GM21367 (cell line): ENCODE results near the gene NELFB.
"Not testable (repeated sequence)": the region's sequence is repeated elsewhere in the genome, so short reads cannot be mapped to it uniquely, and the experiment has no call there.

Experiments
- ATAC-seq: cut with Tn5 transposase; IDR thresholded peaks from one replicate; pipeline ENCODE4 v1.9.1; 2021; ENCODE audit not compliant: unreplicated experiment

The NELFB gene

DNA sequence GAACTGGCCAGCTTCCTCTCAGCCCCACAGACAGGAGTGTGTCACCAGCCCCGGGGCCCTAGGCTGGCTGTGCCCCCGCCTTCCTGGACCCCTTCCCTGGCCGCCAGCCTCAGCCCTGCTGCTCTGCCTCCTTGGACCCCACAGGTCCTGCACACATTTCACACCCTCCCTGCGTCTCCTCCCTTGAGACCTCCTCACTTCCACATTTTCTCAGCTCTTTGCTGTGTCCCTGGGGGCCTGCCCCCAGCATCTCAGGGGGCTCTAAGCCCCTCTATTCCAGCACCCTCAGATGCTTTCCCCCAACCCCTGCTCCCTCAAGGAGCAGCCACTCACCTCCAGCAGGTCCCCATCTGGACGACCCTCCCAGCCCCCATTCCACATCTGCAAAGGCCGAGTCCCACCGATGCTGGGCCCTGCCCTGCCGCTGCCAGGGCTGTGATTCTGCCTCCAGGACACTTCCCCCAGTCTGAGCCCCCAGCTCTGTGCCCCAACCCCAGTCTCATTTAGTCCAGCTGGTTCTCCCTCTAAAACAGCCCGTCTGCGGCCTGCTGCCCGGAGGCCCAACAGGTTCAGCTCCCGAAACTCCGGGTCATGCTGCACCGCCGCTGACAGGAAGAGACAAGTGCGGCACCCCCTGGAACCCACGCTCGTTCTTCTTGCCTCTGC lies 20.2 kb upstream of the NELFB start:
- ATAC-seq: no peak

DNA sequence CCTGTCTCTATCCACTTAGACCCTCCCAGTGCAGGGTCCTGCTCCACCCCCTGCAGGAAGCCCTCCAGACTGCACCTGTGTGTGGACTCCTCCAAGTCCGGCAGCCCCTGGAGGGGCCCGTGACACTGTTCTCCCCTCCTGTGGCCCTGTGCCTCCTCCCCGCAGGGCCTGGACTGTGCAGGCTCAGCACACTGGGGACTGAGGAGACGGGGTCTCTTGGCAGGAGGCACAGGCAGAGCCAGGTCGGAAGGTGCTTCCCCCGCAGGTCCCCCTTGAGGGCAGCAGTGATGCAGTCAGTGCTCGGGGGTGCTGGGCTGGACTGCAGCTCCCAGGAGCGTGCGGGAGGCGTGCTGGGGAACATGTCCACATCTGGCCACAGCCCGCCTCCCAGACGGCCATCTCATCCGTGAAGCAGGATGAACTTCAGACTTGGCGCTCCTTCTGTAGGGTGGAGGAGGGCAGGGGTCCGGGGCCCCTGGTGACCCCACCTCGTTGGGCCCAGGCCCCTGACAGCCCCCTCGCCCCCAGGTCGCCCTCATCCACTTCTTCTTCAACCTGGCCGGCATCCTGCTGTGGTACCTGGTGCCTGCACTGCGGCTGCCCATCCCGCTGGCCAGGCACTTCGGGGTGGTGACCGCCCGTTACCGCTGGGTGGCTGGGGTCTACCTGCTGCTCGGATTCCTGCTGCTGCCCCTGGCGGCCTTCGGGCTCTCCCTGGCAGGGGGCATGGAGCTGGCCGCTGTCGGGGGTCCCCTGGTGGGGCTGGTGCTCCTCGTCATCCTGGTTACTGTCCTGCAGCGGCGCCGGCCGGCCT lies 19.5 kb upstream of the NELFB start:
- no peak for ATAC-seq

DNA sequence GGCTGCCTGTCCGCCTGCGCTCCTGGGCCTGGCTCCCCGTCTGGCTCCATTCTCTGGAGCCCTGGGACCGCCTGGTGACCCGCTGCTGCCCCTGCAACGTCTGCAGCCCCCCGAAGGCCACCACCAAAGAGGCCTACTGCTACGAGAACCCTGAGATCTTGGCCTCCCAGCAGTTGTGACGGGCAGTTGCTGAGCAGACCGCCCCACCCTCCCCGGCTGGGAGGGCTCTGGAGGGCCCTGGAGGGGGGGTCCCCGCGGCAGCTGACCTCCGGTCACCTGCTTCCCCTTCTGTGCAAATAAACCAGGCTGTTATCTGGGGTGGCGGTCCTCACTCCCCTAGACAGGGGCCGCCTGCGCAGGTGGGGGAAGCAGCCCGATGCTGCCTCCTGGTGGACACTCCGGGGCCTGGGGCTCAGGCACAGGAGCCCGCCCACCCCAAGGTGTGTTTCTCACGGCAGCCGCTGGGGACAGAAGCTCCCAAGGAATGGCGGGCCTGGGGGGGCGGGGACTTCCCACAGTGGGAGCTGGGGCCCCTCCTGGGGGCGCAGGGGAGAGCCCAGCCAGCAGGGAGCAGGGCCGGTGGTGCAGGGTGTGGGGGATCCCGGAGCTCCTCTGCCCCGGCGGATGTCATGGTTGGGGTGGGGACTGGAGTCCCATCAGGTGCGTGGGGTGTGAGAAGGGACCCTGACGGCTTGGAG lies 18.7 kb upstream of the NELFB start:
- ATAC-seq: no peak

DNA sequence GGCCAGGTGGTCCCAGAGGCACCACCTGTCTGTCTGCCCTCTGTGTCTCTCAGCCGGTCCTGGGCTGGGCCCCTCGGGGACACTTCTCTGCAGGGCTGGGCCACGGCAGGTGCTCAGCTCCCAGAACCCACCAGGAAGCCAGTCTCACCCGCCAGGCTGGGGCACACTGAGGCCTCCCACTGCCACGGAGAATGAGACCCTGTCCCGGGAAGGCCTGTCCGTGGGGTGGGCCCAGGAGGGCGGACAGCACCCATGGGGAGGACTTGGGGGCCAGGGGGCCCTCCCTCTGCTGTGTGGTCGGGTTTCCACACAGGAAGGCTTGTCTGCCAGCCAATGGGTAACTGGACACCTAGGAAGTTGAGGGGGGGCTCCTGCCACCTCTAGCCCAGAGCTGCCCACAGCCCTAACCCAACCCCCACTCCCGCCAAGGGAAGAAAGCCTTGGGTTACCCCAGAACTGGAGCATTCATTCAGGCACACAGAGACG lies 18.1 kb upstream of the NELFB start:
- ATAC-seq: no peak

DNA sequence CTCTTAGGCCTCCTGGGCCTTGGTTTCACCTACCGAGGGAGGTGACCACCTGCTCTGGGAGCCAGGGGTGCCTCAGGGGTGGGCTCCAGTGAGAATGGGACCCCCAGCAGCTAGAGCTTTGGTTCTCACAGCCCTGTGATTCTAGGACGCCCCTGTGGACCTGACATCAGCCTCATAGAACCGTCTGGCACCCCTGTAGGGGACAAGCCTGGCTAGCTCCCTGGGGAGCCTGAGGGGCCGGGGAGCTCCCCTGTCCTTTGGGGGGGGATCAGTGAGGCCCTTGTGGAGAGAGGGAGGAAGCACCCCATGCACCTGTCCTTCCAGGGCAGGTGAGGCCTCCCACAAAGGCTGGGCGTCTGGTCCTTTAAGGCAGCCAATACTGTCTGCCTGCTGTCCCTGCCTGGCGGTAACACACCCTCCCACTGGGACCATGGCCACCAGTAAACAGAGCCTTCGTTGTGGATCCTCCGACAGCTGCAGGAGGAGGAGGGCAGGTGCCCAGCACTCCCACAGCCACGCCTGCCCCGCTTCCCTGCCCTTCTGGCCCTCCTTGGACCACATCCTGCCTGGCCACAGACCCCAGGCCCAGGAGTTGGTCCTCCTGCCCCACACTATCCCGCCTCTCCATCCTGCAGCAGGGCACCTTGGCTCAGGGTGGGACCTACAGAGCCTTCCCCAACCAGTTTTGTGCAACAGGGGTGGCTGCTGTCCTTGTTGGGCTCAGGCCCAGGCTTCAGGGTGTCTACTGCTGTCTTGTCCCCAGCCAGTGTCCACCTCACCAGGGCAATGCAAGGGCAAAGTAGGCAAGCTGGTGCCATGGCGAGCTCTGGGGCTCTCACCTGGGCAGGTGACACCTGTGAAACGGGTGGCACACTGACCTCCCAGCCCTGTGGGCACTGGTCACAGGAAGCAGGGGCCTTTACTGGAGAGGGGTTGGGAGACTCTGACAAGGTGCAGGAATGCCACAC lies 17.1 kb upstream of the NELFB start:
- ATAC-seq: no peak

DNA sequence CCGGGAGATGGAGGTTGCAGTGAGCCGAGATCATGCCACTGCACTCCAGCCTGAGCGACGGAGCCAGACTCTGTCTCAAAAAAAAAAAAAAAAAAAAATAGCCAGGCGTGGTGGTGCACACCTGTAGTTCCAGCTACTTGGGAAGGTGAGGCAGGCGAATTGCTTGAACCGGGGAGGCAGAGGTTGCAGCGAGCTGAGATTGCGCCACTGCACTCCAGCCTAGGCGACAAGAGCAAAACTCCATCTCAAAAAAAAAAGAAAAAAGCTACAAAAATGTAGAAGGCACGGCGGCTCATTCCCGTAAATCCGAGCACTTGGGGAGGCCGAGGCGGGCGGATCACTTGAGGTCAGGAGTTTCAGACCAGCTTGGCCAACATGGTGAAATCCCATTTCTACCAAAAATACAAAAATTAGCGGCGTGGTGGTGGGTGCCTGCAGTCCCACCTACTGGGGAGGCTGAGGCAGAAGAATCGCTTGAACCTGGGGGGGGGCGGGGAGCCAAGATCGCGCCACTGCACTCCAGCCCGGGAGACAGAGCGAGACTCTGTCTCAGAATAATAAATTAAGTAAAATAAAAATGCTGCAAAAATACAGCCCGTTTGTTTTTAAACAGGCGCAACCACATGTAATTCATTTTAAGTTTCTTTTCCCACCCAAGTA lies 15.5 kb upstream of the NELFB start:
- ATAC-seq: not testable (repeated sequence)

DNA sequence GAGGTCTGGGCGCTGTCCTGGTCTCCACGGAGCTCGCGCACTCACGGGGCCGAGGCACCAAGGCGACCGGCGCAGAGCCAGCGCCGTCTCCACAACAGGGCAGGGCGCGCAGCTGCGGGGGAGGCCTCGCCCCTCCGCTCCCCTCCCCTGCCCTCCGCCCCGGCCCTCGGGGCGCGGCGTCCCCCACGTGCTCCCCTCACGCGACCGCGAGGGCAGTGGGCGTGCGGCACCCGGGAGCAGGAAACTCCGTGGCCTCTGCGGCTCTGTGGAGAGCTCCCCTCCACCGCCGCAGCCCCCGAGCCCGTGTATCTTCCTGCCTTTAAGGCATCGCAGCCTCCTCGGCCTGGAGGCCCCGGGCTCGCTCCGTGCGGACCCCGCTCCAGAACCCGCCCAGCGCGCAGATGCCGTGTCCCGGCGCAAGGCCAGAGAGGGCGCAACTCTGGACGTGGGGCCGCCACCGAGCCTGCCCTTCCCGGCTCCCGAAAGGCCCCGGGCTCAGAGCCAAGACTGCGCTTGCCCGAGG lies 14.7 kb upstream of the NELFB start:
- ATAC-seq: peak; percentile 16

DNA sequence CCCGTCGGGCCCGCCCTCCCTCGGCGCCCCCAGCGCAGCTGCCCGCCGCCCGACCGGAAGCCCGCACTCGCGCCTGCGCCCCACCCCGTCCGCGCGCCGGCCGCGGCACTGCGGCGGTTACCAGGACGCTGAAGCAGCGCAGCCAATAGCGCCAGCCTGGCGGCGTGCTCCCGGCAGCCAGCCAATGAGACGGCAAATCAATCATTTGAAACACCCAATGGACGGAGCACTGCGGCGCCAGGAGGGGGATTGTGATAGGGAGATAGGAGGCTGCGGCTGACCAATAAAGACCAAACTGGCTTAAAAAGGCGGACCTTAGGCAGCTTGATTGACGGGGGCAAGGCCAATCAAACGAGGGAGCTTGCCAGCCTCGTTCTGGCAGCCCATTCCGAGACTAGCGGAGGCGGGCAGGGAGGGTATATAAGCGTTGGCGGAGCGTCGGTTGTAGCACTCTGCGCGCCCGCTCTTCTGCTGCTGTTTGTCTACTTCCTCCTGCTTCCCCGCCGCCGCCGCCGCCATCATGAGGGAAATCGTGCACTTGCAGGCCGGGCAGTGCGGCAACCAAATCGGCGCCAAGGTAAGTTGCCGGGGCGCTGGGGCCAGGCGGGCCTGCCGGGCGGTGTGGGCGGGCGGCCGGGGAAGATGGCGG lies 14.2 kb upstream of the NELFB start, which contains the start of gene TUBB4B:
TUBB4B (plus strand) TSS at position 447 of the 649 bp plus-strand sequence; CDS start at position 521, 74 bp downstream.
- peak; percentile 64 for ATAC-seq

DNA sequence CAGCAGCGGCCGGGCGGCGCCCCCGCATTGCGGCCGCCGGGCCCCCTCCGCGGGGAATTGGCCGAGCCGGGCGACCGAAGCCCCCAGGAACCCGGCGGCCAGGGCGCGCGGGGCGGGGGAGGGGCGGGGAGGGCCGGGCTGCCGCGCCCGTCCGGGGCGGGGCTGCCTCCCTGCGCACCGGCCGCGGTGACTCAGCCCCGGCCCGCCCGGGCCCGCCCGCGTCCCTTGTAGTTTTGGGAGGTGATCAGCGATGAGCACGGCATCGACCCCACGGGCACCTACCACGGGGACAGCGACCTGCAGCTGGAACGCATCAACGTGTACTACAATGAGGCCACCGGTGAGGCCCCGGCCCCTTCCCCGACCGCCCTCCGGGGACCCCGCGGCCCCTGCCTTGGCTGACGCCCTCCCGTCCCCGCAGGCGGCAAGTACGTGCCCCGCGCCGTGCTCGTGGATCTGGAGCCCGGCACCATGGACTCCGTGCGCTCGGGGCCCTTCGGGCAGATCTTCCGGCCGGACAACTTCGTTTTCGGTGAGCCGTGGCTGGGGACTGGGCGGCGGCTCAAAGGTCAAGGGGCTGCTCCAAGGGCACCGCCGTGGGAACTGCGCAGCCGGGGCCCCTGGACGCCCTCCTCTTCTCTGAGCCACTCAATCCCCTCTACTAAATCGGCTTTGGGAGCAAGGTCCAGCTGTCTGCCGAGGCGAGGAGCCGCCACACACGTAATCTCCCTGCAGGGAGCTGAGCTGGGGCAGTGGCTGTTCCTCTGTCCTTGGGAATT lies 13.4 kb upstream of the NELFB start:
- ATAC-seq: peak; percentile 1

DNA sequence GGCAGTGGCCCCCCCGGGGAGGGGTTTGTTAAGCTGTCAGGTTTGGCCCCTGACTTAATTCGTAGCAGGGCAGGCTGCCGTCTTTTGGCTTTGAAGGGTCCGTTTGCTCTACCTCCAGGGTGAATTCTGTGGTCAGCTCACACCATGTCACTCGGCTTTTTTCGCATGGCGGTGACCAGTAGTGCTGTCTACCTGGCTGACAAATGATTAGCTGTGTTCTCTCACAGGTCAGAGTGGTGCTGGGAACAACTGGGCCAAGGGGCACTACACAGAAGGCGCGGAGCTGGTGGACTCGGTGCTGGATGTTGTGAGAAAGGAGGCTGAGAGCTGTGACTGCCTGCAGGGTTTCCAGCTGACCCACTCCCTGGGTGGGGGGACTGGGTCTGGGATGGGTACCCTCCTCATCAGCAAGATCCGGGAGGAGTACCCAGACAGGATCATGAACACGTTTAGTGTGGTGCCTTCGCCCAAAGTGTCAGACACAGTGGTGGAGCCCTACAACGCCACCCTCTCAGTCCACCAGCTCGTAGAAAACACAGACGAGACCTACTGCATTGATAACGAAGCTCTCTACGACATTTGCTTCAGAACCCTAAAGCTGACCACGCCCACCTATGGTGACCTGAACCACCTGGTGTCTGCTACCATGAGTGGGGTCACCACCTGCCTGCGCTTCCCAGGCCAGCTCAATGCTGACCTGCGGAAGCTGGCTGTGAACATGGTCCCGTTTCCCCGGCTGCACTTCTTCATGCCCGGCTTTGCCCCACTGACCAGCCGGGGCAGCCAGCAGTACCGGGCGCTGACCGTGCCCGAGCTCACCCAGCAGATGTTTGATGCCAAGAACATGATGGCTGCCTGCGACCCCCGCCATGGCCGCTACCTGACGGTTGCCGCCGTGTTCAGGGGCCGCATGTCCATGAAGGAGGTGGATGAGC lies 12.6 kb upstream of the NELFB start:
- no peak for ATAC-seq

DNA sequence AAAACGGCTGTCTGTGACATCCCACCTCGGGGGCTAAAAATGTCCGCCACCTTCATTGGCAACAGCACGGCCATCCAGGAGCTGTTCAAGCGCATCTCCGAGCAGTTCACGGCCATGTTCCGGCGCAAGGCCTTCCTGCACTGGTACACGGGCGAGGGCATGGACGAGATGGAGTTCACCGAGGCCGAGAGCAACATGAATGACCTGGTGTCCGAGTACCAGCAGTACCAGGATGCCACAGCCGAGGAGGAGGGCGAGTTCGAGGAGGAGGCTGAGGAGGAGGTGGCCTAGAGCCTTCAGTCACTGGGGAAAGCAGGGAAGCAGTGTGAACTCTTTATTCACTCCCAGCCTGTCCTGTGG lies 11.9 kb upstream of the NELFB start:
- ATAC-seq: not testable (repeated sequence)

DNA sequence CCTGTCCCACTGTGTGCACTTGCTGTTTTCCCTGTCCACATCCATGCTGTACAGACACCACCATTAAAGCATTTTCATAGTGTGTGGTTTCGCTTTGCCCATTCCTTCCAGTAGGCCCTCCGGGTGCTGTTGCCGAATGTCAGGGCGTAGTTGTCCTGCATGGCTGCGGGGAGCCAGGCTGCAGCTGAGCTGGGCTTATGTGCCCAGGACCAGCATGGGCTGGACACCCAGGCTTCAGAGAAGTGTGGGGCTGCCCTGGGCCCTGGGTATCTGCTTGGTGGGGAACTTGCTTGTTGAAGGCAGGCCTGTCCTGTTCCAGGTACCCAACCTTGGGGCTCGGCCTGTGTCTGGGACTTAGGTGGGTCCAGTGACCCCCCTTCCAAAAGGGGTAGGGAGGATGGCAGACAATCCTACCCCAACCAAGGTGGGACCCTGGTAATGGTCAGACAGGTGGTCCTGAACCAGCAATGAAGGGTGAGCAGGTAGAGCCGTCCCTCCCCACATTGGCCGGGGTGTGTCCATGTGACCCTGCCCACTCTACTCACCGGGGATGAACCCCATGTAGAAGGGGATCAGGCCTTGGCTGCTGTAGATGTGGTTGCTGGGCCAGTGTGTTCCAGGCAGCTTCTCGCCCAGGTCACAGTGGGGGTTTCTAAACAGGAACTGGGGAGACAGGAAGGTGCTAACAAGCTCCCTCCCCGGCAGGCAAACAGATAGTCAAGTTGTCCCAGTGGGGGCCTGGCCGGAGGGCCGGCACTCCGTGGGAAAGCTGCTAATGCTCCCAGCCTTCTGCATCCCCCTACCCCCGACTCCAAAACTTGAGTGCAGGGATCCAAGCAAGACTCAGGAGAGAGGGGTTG lies 11.3 kb upstream of the NELFB start:
- no peak for ATAC-seq

DNA sequence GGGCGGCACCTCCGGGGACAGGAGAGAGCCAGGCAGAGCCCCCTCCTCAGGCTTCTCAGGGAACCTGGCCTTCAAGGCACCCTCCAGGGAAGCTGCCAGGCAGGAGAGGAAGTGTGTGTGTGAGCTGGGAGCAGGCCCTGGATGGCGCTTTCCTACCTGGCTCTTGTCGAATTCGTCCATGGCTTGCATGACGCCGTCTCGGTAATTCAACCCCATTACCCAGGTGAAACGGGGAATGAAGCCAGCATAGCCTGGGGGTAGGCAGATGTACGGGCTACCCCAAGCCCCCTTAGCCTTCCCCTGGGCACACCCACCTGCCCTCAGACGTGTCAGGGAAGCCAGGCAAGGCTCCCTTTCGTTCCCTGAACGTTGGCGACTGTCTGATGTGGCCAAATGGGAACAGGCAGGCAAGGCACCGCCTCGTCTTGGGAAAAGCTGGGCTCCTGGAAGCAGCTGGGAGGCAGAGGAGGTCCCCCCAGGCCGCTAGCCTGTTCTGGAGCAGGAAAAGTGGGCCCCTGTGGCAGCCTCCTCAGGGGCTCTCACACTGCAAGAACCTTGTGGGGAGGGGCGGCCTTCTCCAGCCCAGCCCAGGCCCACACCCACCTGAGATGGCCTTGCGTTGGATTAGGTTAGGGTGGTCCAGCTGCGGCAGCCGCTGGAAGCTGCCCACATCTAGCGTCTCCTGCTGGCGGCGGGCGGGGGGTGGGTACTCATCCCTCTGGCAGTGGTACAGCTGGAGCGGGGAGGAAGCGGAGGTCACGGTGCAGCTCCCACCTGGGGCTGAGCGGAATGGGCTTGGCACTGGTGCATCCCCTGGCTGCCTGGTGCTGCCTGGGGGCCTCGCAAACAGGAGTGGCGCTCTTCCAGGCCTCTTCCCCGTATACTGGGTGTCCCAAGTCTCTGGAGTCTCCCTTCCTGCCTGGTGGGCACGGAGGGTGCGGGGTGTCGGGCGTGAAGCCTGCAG lies 10.4 kb upstream of the NELFB start:
- no peak for ATAC-seq

DNA sequence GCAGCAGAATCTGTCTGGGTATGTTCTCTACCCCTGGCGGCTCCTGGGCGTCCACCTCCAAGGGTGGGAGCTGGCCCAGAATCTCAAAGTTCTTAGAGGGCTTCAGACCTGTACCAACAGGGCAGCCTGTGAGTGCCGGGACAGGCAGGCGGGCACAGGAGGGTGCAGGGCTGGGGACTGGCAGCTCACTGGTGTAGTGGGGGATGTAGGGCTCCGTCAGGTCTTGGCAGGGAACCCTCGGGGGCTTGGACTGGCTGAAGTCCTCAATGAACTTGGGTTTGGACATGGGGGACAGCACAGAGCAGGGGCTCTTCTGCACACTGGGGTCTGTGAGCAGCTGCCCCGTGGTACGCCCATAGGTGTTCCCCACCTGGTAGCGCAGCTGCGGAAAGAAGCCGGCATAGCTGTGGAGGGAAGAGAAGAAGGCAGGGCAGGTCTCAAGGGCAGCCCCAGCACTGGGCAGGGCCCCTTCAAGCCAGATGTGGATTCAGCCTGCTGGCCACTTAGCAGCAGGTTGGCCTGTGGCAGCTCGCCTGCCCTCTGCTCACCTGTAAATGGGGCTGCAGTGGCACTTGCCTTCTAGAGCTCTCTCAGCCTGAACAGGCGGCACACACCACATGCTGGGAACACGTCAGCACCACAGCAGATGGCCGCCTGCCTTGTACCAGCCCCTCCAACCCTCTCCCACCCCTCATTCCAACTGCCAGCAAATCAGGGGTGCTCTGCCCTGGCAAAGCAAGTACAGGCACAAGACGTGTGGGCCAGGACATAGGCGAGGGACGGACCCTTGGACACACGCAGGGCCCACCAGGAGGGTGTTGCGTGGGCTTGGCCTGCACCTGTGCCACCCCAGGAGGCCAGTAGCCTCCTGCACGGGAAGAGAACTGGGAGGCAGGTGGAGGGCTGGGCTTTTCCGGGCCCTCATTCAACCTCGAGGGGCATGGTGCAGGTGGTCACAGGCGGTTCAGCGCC lies 9.4 kb upstream of the NELFB start:
- no peak for ATAC-seq
